Small intestine (tissue), 7 donors: ENCODE results near the gene EDRF1. TPM values are rescaled to one million over a fixed set of nuclear protein-coding genes. Genes with fewer than 3 reads are reported as not detected.
"Not testable (repeated sequence)": the region's sequence is repeated elsewhere in the genome, so short reads cannot be mapped to it uniquely, and the experiment has no call there.

ENCODE experiments used
- DNase-seq, 2 donors: peaks; one replicate each; pipeline versions ENCODE4 v3.0.0 to v3.0.0-alpha.2; 2013
- FAIRE-seq: peaks from 2 replicates; lab custom pipeline; 2012; peaks lifted over from hg19 to GRCh38; lab: Jason Lieb, UNC
- H3K27ac ChIP-seq, 3 donors: one replicate each; pipeline ENCODE4 v1.5.1; 2013; ENCODE audit warnings: low read length in 2 of 3, mild to moderate bottlenecking in 2 of 3, control low read depth in 1 of 3, inconsistent platforms in 1 of 3, low read depth in 1 of 3, moderate library complexity in 1 of 3
- H3K27me3 ChIP-seq, 3 donors: one replicate each; pipeline ENCODE4 v1.6.1; 2013; ENCODE audit warnings: low read length in 3 of 3, inconsistent platforms in 1 of 3; ENCODE audit not compliant: control insufficient read depth in 3 of 3, insufficient read depth in 3 of 3
- H3K36me3 ChIP-seq, 3 donors: one replicate each; pipeline ENCODE4 v1.6.1; 2013; ENCODE audit warnings: low read length in 3 of 3, inconsistent platforms in 1 of 3, low read depth in 1 of 3, mild to moderate bottlenecking in 1 of 3, moderate library complexity in 1 of 3; ENCODE audit not compliant: control insufficient read depth in 3 of 3, insufficient read depth in 2 of 3
- H3K4me1 ChIP-seq, 3 donors: one replicate each; pipeline ENCODE4 v1.6.1; 2013; ENCODE audit warnings: low read length in 2 of 3, inconsistent platforms in 1 of 3, low read depth in 1 of 3, mild to moderate bottlenecking in 1 of 3, moderate library complexity in 1 of 3; ENCODE audit not compliant: control insufficient read depth in 3 of 3, insufficient read depth in 2 of 3
- H3K4me3 ChIP-seq, 3 donors: one replicate each; pipeline ENCODE4 v1.5.1; 2013; ENCODE audit warnings: low read length in 3 of 3, control low read depth in 1 of 3, inconsistent platforms in 1 of 3, low read depth in 1 of 3, mild to moderate bottlenecking in 1 of 3, moderate library complexity in 1 of 3
- H3K9me3 ChIP-seq, 2 donors: one replicate each; pipeline ENCODE4 v1.6.1; 2013; ENCODE audit warnings: low read depth in 1 of 2, low read length in 1 of 2; ENCODE audit not compliant: control insufficient read depth in 2 of 2, insufficient read depth in 1 of 2
- WGBS, 3 donors: extraction: QIAGEN DNeasy Blood & Tissue Kit; methylation state at CpG; one replicate each; pipeline ENCODE4 v1.1.7; 2013; 5-methylcytosine and 5-hydroxymethylcytosine counted together
- polyA plus RNA-seq, 4 donors: library from polyadenylated mRNA; stranded (reverse) in 3 of 4; unstranded in 1 of 4; fragments of 200-250 nt in 3 of 4; fragments of 120-200 nt in 1 of 4; gene quantifications; one replicate each; pipeline versions ENCODE4 v1.2.1 to v1.2.3, GENCODE V29; 2013
- donor health status: healthy with polysubstance abuse.
- donor health status: control.
- donor health status: control.
- donor health status: Bipolar disorder and iron deficiency.
- donor health status: healthy.

EDRF1 gene
- polyA plus RNA-seq, 4 donors: 8.6 to 30.4 (median 11.2) TPM

- Histone ChIP-seq H3K4me1 (no peaks in the 10 kb centered on the region), H3K9me3 (no peaks in the 10 kb centered on the region), H3K27ac (no peak overlapping the region), H3K36me3 (no peaks in the 10 kb centered on the region), H3K27me3 (no peaks in the 10 kb centered on the region), H3K4me3 (no peak overlapping the region)
- WGBS, 3 donors: 83 to 85% (median 85%) methylated on average over 6 of the region's 6 CpGs
- FAIRE-seq (no peak), DNase-seq (no peak)
Observed at GRCh38 chr10:125699562-125700143, 19.9 kb upstream of the EDRF1 start.

DNA sequence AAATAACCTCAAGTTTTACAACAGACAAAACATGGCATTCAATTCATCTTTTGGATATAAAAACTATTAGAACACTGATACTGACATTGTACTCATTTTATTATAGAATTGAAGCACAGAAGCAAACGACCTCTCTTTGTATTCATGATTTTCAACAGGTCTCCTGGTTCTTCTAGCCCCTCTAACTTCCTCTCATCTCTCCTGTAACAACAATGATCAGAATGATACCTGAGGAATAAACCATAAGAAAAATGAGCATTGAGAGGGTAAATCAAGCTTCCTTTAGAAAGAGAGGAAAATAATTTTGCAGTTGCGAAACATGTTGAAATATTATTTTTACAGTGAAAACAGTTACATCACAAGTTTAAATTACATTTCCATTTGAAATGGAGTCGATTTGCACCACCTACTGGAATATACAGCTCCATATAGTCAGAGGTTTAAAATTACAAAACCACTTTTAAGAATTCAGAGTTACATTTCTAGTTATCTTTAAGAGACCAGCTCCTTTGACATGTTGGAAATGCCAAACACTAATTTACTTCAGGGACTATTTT lies 19.1 kb upstream of the EDRF1 start:
- H3K36me3 ChIP-seq: no peaks in the 10 kb centered on the region
- no peaks in the 10 kb centered on the region for H3K9me3 ChIP-seq
- H3K4me1 ChIP-seq: no peaks in the 10 kb centered on the region
- H3K4me3 ChIP-seq: no peak overlapping the region
- 51 to 61% (median 55%) methylated on average over 3 of the region's 3 CpGs for WGBS, 3 donors
- H3K27me3 ChIP-seq: no peaks in the 10 kb centered on the region
- H3K27ac ChIP-seq: no peak overlapping the region
- FAIRE-seq (no peak), DNase-seq (no peak)

DNA sequence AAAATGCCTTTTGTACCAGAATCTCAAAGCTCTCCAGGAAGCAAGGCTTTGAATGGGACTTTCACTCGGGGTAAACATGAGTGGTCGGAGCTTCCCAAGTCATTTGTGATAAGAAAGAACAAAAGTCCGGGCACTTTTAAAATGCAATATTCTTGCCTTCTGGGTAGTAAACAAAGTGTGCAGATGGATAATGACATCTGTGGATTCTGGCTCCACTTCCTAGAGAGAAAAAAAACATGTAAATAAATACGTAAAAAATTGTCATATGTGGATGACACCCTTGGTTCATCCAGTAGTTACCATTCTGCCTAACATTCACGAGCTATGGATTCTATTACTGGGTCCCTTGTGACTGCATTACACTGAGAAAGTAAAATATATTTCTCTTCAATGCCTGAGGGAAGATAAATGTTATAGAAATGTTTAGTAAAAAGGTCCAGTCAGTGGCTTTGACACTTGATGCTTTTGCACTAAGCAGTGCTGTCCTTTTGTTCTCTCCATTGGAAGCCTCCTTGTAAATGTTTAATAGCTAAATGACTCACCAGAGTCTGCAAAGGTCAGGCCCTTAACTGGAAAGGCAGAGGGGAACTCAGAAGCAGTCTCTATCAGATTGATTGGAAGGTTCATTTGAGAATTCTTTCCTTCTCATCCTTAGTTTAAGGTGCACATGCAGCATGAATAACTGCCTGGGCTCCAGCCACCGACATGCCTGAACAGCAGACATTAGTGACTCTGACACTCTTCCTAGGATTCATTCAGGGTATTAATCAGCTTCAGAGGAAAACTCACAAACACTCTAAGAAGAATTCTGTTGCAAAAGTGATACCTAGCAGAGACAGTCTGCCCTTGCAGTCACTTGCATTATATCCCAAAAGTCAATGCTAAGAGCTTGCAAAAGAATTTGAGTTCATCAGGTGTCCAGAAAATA lies 11.7 kb upstream of the EDRF1 start:
- no peak overlapping the region for H3K4me3 ChIP-seq
- FAIRE-seq: no peak

GRCh38 chr10:125708971-125709503 lies 10.5 kb upstream of the EDRF1 start:
- no peak overlapping the region for H3K4me3 ChIP-seq
- H3K27me3 ChIP-seq: no peaks in the 10 kb centered on the region
- DNase-seq: no peak
- H3K9me3 ChIP-seq: peaks cover 1 to 14% of the 10 kb centered on the region in 2 donors
- H3K36me3 ChIP-seq: no peaks in the 10 kb centered on the region
- WGBS, 3 donors: 73 to 78% (median 73%) methylated on average over 5 of the region's 5 CpGs
- no peak overlapping the region for H3K27ac ChIP-seq
- peaks cover 0 to 8% (median 0%) of the 10 kb centered on the region in 3 donors for H3K4me1 ChIP-seq
- FAIRE-seq: no peak

More for the DNA sequence above, 11.7 kb upstream of the EDRF1 start:
- H3K4me1 ChIP-seq: peaks cover 0 to 8% (median 0%) of the 10 kb centered on the region in 3 donors
- WGBS, 3 donors: 25 to 48% (median 36%) methylated on average over 6 of the region's 6 CpGs
- peaks cover 1 to 7% of the 10 kb centered on the region in 2 donors for H3K9me3 ChIP-seq
- DNase-seq: peak; percentile 48 to 65
- no peaks in the 10 kb centered on the region for H3K36me3 ChIP-seq
- no peaks in the 10 kb centered on the region for H3K27me3 ChIP-seq
- no peak overlapping the region for H3K27ac ChIP-seq

DNA sequence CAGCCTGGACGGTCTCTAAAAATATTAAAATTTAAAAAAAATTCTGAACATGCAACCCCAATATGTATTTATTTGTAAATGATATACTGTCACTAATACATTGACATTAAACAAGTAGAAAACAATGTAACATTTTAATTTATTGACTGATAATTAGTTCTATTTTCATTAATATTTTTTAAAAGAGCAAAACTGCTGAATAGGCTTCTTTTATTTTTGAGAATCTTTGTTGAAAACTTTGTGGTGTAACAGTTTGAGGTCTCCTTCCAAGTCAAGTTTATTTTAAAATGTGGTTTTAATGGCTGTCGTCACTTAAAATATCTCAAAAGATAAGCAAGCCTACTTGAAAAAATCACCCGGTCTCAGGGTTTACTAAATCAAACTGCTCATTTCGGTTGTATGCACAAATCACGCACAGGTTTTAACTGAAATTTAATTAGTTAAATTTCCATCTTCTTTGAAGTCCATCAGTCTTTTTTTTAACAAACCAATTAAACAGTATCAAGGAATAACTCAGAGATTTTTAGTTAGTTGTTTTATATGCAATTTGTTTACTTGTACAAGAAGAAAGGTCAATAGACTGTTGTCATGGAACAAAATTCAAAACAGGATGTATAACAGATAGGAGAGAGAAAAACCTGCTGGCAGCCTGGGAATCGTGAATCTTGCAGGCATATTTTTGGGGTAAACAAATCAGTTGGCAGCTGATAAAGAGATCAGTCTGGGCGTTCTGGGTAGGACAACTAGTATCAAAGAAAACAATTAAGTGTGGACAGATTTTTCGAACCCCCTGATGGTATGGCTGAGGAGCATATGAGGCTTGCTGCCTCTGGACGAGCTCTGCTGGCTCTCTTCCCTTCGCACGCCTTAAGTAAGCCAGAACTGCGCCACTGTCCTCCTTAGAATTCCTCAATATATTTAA lies 9.7 kb upstream of the EDRF1 start:
- DNase-seq (no peak), FAIRE-seq (no peak)
- Histone ChIP-seq H3K4me3 (no peak overlapping the region), H3K36me3 (no peaks in the 10 kb centered on the region), H3K27me3 (no peaks in the 10 kb centered on the region), H3K9me3 (peaks cover 1 to 17% of the 10 kb centered on the region in 2 donors), H3K4me1 (peaks cover 0 to 8% (median 0%) of the 10 kb centered on the region in 3 donors), H3K27ac (no peak overlapping the region)
- WGBS, 3 donors: 49 to 70% (median 68%) methylated on average over 12 of the region's 12 CpGs

GRCh38 chr10:125711110-125711750 lies 8.3 kb upstream of the EDRF1 start:
- WGBS, 3 donors: 84 to 93% (median 91%) methylated on average over 3 of the region's 3 CpGs
- H3K4me3 ChIP-seq: no peak overlapping the region
- no peak for FAIRE-seq

DNA sequence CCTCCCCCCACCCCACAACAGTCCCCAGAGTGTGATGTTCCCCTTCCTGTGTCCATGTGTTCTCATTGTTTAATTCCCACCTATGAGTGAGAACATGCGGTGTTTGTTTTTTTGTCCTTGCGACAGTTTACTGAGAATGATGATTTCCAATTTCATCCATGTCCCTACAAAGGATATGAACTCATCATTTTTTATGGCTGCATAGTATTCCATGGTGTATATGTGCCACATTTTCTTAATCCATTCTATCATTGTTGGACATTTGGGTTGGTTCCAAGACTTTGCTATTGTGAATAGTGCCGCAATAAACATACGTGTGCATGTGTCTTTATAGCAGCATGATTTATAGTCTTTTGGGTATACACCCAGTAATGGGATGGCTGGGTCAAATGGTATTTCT lies 4.8 kb upstream of the EDRF1 start:
- peaks cover 1 to 25% of the 10 kb centered on the region in 2 donors for H3K9me3 ChIP-seq
- not testable (repeated sequence) for H3K4me3 ChIP-seq, H3K27me3 ChIP-seq, FAIRE-seq, H3K27ac ChIP-seq, DNase-seq, H3K36me3 ChIP-seq, H3K4me1 ChIP-seq
- 90 to 100% (median 98%) methylated on average over 4 of the region's 4 CpGs for WGBS, 3 donors

More at GRCh38 chr10:125711110-125711750, 8.3 kb upstream of the EDRF1 start:
- Histone ChIP-seq H3K27ac (no peak overlapping the region), H3K9me3 (peaks cover 1 to 17% of the 10 kb centered on the region in 2 donors), H3K27me3 (no peaks in the 10 kb centered on the region), H3K36me3 (no peaks in the 10 kb centered on the region), H3K4me1 (peaks cover 0 to 8% (median 0%) of the 10 kb centered on the region in 3 donors)
- DNase-seq: no peak
